ENCODE data around the gene DUSP9.

DUSP9 gene

GRCh38 chrX:153628129-153628528 is 18.9 kb upstream of the DUSP9 start:
- Histone ChIP-seq H3K9ac (ENCODE audit: low read depth in 1 of 2, low read length in 2 of 2) (no peak overlapping the region), H3K27ac (ENCODE audit: low read depth in 2 of 2, low read length in 2 of 2) (no peak overlapping the region), H3K9me3 (ENCODE audit: control insufficient read depth in 2 of 2, low read length in 2 of 2) (peaks cover 0 to 5% of the 10 kb centered on the region in 2 donors), H3K4me1 (ENCODE audit: control insufficient read depth in 2 of 2, insufficient read depth in 2 of 2, low read length in 2 of 2) (no peaks in the 10 kb centered on the region), H3K27me3 (ENCODE audit: control insufficient read depth in 2 of 2, insufficient read depth in 2 of 2, low read length in 2 of 2) (peaks cover 8 to 10% of the 10 kb centered on the region in 2 donors), H3K36me3 (ENCODE audit: control insufficient read depth in 2 of 2, insufficient read depth in 2 of 2, low read length in 2 of 2) (no peaks in the 10 kb centered on the region), H3K4me3 (ENCODE audit: low read length in 2 of 2) (no peak overlapping the region)

GRCh38 chrX:153628665-153629064 is 18.3 kb upstream of the DUSP9 start:
- Histone ChIP-seq H3K27ac (ENCODE audit: low read depth in 2 of 2, low read length in 2 of 2) (no peak overlapping the region), H3K4me3 (ENCODE audit: low read length in 2 of 2) (no peak overlapping the region), H3K9ac (ENCODE audit: low read depth in 1 of 2, low read length in 2 of 2) (no peak overlapping the region), H3K36me3 (ENCODE audit: control insufficient read depth in 2 of 2, insufficient read depth in 2 of 2, low read length in 2 of 2) (no peaks in the 10 kb centered on the region), H3K27me3 (ENCODE audit: control insufficient read depth in 2 of 2, insufficient read depth in 2 of 2, low read length in 2 of 2) (peaks cover 5 to 6% of the 10 kb centered on the region in 2 donors), H3K4me1 (ENCODE audit: control insufficient read depth in 2 of 2, insufficient read depth in 2 of 2, low read length in 2 of 2) (no peaks in the 10 kb centered on the region), H3K9me3 (ENCODE audit: control insufficient read depth in 2 of 2, low read length in 2 of 2) (peaks cover 0 to 5% of the 10 kb centered on the region in 2 donors)

GRCh38 chrX:153631346-153631745 is 15.7 kb upstream of the DUSP9 start:
- no peak overlapping the region for H3K27ac ChIP-seq (ENCODE audit: low read depth in 2 of 2, low read length in 2 of 2)
- H3K36me3 ChIP-seq (ENCODE audit: control insufficient read depth in 2 of 2, insufficient read depth in 2 of 2, low read length in 2 of 2) = no peaks in the 10 kb centered on the region
- H3K9ac ChIP-seq (ENCODE audit: low read depth in 1 of 2, low read length in 2 of 2) = no peak overlapping the region
- H3K9me3 ChIP-seq (ENCODE audit: control insufficient read depth in 2 of 2, low read length in 2 of 2) = peaks cover 0 to 5% of the 10 kb centered on the region in 2 donors
- H3K4me3 ChIP-seq (ENCODE audit: low read length in 2 of 2) = no peak overlapping the region
- peaks cover 0 to 3% of the 10 kb centered on the region in 2 donors for H3K27me3 ChIP-seq (ENCODE audit: control insufficient read depth in 2 of 2, insufficient read depth in 2 of 2, low read length in 2 of 2)
- H3K4me1 ChIP-seq (ENCODE audit: control insufficient read depth in 2 of 2, insufficient read depth in 2 of 2, low read length in 2 of 2) = no peaks in the 10 kb centered on the region

GRCh38 chrX:153631907-153632594 is 15.0 kb upstream of the DUSP9 start:
- Histone ChIP-seq H3K4me1 (ENCODE audit: control insufficient read depth in 2 of 2, insufficient read depth in 2 of 2, low read length in 2 of 2) (no peaks in the 10 kb centered on the region), H3K9ac (ENCODE audit: low read depth in 1 of 2, low read length in 2 of 2) (no peak overlapping the region), H3K4me3 (ENCODE audit: low read length in 2 of 2) (no peak overlapping the region), H3K36me3 (ENCODE audit: control insufficient read depth in 2 of 2, insufficient read depth in 2 of 2, low read length in 2 of 2) (no peaks in the 10 kb centered on the region), H3K27ac (ENCODE audit: low read depth in 2 of 2, low read length in 2 of 2) (no peak overlapping the region), H3K27me3 (ENCODE audit: control insufficient read depth in 2 of 2, insufficient read depth in 2 of 2, low read length in 2 of 2) (peaks cover 0 to 3% of the 10 kb centered on the region in 2 donors), H3K9me3 (ENCODE audit: control insufficient read depth in 2 of 2, low read length in 2 of 2) (peaks cover 0 to 5% of the 10 kb centered on the region in 2 donors)

GRCh38 chrX:153632595-153632946 is 14.4 kb upstream of the DUSP9 start:
- Histone ChIP-seq H3K9ac (ENCODE audit: low read depth in 1 of 2, low read length in 2 of 2) (no peak overlapping the region), H3K9me3 (ENCODE audit: control insufficient read depth in 2 of 2, low read length in 2 of 2) (peaks cover 0 to 5% of the 10 kb centered on the region in 2 donors), H3K4me1 (ENCODE audit: control insufficient read depth in 2 of 2, insufficient read depth in 2 of 2, low read length in 2 of 2) (no peaks in the 10 kb centered on the region), H3K27ac (ENCODE audit: low read depth in 2 of 2, low read length in 2 of 2) (no peak overlapping the region), H3K4me3 (ENCODE audit: low read length in 2 of 2) (no peak overlapping the region), H3K27me3 (ENCODE audit: control insufficient read depth in 2 of 2, insufficient read depth in 2 of 2, low read length in 2 of 2) (peaks cover 0 to 3% of the 10 kb centered on the region in 2 donors), H3K36me3 (ENCODE audit: control insufficient read depth in 2 of 2, insufficient read depth in 2 of 2, low read length in 2 of 2) (no peaks in the 10 kb centered on the region)

- Histone ChIP-seq H3K36me3 (ENCODE audit: control insufficient read depth in 2 of 2, insufficient read depth in 2 of 2, low read length in 2 of 2) (no peaks in the 10 kb centered on the region), H3K9ac (ENCODE audit: low read depth in 1 of 2, low read length in 2 of 2) (no peak overlapping the region), H3K9me3 (ENCODE audit: control insufficient read depth in 2 of 2, low read length in 2 of 2) (peaks cover 0 to 5% of the 10 kb centered on the region in 2 donors), H3K4me3 (ENCODE audit: low read length in 2 of 2) (no peak overlapping the region), H3K27me3 (ENCODE audit: control insufficient read depth in 2 of 2, insufficient read depth in 2 of 2, low read length in 2 of 2) (peaks cover 0 to 3% of the 10 kb centered on the region in 2 donors), H3K27ac (ENCODE audit: low read depth in 2 of 2, low read length in 2 of 2) (no peak overlapping the region), H3K4me1 (ENCODE audit: control insufficient read depth in 2 of 2, insufficient read depth in 2 of 2, low read length in 2 of 2) (no peaks in the 10 kb centered on the region)
Measured at GRCh38 chrX:153633048-153633447, 14.0 kb upstream of the DUSP9 start.

- H3K4me1 ChIP-seq (ENCODE audit: control insufficient read depth in 2 of 2, insufficient read depth in 2 of 2, low read length in 2 of 2) = no peaks in the 10 kb centered on the region
- H3K36me3 ChIP-seq (ENCODE audit: control insufficient read depth in 2 of 2, insufficient read depth in 2 of 2, low read length in 2 of 2) = no peaks in the 10 kb centered on the region
- no peak overlapping the region for H3K9ac ChIP-seq (ENCODE audit: low read depth in 1 of 2, low read length in 2 of 2)
- H3K4me3 ChIP-seq (ENCODE audit: low read length in 2 of 2) = no peak overlapping the region
- H3K9me3 ChIP-seq (ENCODE audit: control insufficient read depth in 2 of 2, low read length in 2 of 2) = peaks cover 0 to 5% of the 10 kb centered on the region in 2 donors
- H3K27ac ChIP-seq (ENCODE audit: low read depth in 2 of 2, low read length in 2 of 2) = no peak overlapping the region
- peaks cover 0 to 3% of the 10 kb centered on the region in 2 donors for H3K27me3 ChIP-seq (ENCODE audit: control insufficient read depth in 2 of 2, insufficient read depth in 2 of 2, low read length in 2 of 2)
Measured at GRCh38 chrX:153633607-153634180, 13.3 kb upstream of the DUSP9 start.

- H3K9ac ChIP-seq (ENCODE audit: low read depth in 1 of 2, low read length in 2 of 2) = no peak overlapping the region
- H3K9me3 ChIP-seq (ENCODE audit: control insufficient read depth in 2 of 2, low read length in 2 of 2) = peaks cover 0 to 5% of the 10 kb centered on the region in 2 donors
- H3K36me3 ChIP-seq (ENCODE audit: control insufficient read depth in 2 of 2, insufficient read depth in 2 of 2, low read length in 2 of 2) = no peaks in the 10 kb centered on the region
- no peaks in the 10 kb centered on the region for H3K4me1 ChIP-seq (ENCODE audit: control insufficient read depth in 2 of 2, insufficient read depth in 2 of 2, low read length in 2 of 2)
- H3K27ac ChIP-seq (ENCODE audit: low read depth in 2 of 2, low read length in 2 of 2) = no peak overlapping the region
- peaks cover 0 to 3% of the 10 kb centered on the region in 2 donors for H3K27me3 ChIP-seq (ENCODE audit: control insufficient read depth in 2 of 2, insufficient read depth in 2 of 2, low read length in 2 of 2)
- H3K4me3 ChIP-seq (ENCODE audit: low read length in 2 of 2) = no peak overlapping the region
Measured at GRCh38 chrX:153634236-153634635, 12.8 kb upstream of the DUSP9 start.

GRCh38 chrX:153634832-153635231 is 12.2 kb upstream of the DUSP9 start:
- Histone ChIP-seq H3K27me3 (ENCODE audit: control insufficient read depth in 2 of 2, insufficient read depth in 2 of 2, low read length in 2 of 2) (peaks cover 0 to 3% of the 10 kb centered on the region in 2 donors), H3K27ac (ENCODE audit: low read depth in 2 of 2, low read length in 2 of 2) (no peak overlapping the region), H3K9ac (ENCODE audit: low read depth in 1 of 2, low read length in 2 of 2) (no peak overlapping the region), H3K9me3 (ENCODE audit: control insufficient read depth in 2 of 2, low read length in 2 of 2) (peaks cover 0 to 5% of the 10 kb centered on the region in 2 donors), H3K4me1 (ENCODE audit: control insufficient read depth in 2 of 2, insufficient read depth in 2 of 2, low read length in 2 of 2) (no peaks in the 10 kb centered on the region), H3K36me3 (ENCODE audit: control insufficient read depth in 2 of 2, insufficient read depth in 2 of 2, low read length in 2 of 2) (no peaks in the 10 kb centered on the region), H3K4me3 (ENCODE audit: low read length in 2 of 2) (no peak overlapping the region)

GRCh38 chrX:153635388-153635787 is 11.6 kb upstream of the DUSP9 start:
- no peak overlapping the region for H3K27ac ChIP-seq (ENCODE audit: low read depth in 2 of 2, low read length in 2 of 2)
- peaks cover 0 to 5% of the 10 kb centered on the region in 2 donors for H3K9me3 ChIP-seq (ENCODE audit: control insufficient read depth in 2 of 2, low read length in 2 of 2)
- H3K36me3 ChIP-seq (ENCODE audit: control insufficient read depth in 2 of 2, insufficient read depth in 2 of 2, low read length in 2 of 2) = no peaks in the 10 kb centered on the region
- peaks cover 3 to 5% of the 10 kb centered on the region in 2 donors for H3K27me3 ChIP-seq (ENCODE audit: control insufficient read depth in 2 of 2, insufficient read depth in 2 of 2, low read length in 2 of 2)
- H3K4me1 ChIP-seq (ENCODE audit: control insufficient read depth in 2 of 2, insufficient read depth in 2 of 2, low read length in 2 of 2) = no peaks in the 10 kb centered on the region
- no peak overlapping the region for H3K4me3 ChIP-seq (ENCODE audit: low read length in 2 of 2)
- no peak overlapping the region for H3K9ac ChIP-seq (ENCODE audit: low read depth in 1 of 2, low read length in 2 of 2)
